ENCODE measurements around the gene MYL10. TPM values are rescaled to one million over a fixed set of nuclear protein-coding genes. Genes with fewer than 3 reads are reported as not detected.

Gene MYL10
- total RNA-seq, 1 donor from 2014 or later = not detected

- no peaks in the 10 kb centered on the region for H3K27me3 ChIP-seq
- no peak overlapping the region for H3K27ac ChIP-seq
- H3K4me1 ChIP-seq = no peaks in the 10 kb centered on the region
- intact Hi-C loops (cut with DNase I) = no loop called here
- H3K36me3 ChIP-seq = no peaks in the 10 kb centered on the region
- no peak overlapping the region for H3K4me3 ChIP-seq
- no peaks in the 10 kb centered on the region for H3K9me3 ChIP-seq
- DNase-seq (ENCODE audit: extremely low spot score in 2 of 2) = no peak
- no peak for TF ChIP-seq POLR2AphosphoS5 (IDR thresholded peaks at IDR 0.05; ENCODE audit: insufficient read depth in 1 of 2, low read depth in 1 of 2)
- TF ChIP-seq POLR2A (IDR thresholded peaks at IDR 0.05) = no peak
- TF ChIP-seq, protein P1, sequence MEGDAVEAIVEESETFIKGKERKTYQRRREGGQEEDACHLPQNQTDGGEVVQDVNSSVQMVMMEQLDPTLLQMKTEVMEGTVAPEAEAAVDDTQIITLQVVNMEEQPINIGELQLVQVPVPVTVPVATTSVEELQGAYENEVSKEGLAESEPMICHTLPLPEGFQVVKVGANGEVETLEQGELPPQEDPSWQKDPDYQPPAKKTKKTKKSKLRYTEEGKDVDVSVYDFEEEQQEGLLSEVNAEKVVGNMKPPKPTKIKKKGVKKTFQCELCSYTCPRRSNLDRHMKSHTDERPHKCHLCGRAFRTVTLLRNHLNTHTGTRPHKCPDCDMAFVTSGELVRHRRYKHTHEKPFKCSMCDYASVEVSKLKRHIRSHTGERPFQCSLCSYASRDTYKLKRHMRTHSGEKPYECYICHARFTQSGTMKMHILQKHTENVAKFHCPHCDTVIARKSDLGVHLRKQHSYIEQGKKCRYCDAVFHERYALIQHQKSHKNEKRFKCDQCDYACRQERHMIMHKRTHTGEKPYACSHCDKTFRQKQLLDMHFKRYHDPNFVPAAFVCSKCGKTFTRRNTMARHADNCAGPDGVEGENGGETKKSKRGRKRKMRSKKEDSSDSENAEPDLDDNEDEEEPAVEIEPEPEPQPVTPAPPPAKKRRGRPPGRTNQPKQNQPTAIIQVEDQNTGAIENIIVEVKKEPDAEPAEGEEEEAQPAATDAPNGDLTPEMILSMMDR (IDR thresholded peaks at IDR 0.05) = no peak
These were observed 3.5 kb upstream of the MYL10 start for GRCh38 chr7:101632641-101633040.

DNA sequence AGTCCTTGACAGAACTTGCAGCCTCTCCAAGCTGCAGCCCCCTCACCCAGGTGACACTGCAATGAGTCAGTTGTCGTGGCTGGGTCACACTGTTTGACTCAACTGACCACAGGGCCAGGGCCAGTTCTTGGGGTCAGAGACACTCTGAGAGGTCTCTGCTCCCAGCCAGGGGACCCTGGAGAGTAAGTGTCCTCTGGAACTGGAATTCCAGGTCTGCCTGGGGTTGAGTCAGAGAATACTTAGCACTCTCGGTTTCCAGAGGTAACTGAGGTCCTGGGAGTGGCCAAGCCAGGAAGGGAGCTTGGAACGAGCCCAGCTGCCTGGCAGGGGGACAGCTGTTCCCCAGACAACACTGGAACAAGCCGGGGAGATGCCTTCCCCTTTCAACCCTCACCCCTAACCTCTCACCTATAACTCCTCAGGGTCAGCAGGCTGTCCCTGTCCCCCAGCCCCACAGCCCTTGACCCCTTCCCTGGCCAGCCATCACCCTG is 2.2 kb upstream of the MYL10 start:
- Histone ChIP-seq H3K27ac (no peak overlapping the region), H3K4me3 (no peak overlapping the region)

DNA sequence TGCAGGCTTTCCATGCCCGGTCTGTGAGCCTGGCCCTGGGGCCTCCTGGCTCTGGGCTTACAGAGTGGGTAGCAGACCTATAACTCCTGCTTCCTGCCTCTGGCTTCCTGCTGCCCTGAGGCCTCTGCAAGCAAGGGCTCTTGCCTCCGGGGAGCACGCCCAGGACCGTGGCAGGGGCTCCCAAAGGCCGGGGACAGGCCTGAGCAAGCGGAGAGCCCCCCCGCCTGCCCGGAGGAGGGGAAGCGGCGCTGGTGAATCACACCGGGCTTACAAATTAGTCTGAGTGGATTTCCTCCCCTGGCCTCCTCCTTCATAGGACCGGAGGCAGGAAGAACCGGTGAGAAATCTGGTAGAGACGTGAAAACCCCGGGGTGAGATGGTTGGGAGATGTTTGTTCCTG is 1.5 kb upstream of the MYL10 start:
- intact Hi-C loops (cut with DNase I) = no loop called here
- no peaks in the 10 kb centered on the region for H3K36me3 ChIP-seq
- H3K4me3 ChIP-seq = no peak overlapping the region
- no peaks in the 10 kb centered on the region for H3K9me3 ChIP-seq
- H3K27ac ChIP-seq = no peak overlapping the region
- no peaks in the 10 kb centered on the region for H3K4me1 ChIP-seq
- DNase-seq (ENCODE audit: extremely low spot score in 2 of 2) = no peak
- no peaks in the 10 kb centered on the region for H3K27me3 ChIP-seq
- TF ChIP-seq, protein P1 (IDR thresholded peaks at IDR 0.05) = no peak
- TF ChIP-seq POLR2AphosphoS5 (IDR thresholded peaks at IDR 0.05; ENCODE audit: insufficient read depth in 1 of 2, low read depth in 1 of 2) = no peak
- no peak for TF ChIP-seq POLR2A (IDR thresholded peaks at IDR 0.05)

More for the DNA sequence above, 2.2 kb upstream of the MYL10 start:
- Histone ChIP-seq H3K9me3 (no peaks in the 10 kb centered on the region), H3K36me3 (no peaks in the 10 kb centered on the region), H3K4me1 (no peaks in the 10 kb centered on the region), H3K27me3 (no peaks in the 10 kb centered on the region)
- TF ChIP-seq POLR2AphosphoS5 (IDR thresholded peaks at IDR 0.05; ENCODE audit: insufficient read depth in 1 of 2, low read depth in 1 of 2) = no peak
- TF ChIP-seq POLR2A (IDR thresholded peaks at IDR 0.05) = no peak
- TF ChIP-seq, protein P1 (IDR thresholded peaks at IDR 0.05) = no peak
- no peak for DNase-seq (ENCODE audit: extremely low spot score in 2 of 2)
- intact Hi-C loops (cut with DNase I) = no loop called here

DNA sequence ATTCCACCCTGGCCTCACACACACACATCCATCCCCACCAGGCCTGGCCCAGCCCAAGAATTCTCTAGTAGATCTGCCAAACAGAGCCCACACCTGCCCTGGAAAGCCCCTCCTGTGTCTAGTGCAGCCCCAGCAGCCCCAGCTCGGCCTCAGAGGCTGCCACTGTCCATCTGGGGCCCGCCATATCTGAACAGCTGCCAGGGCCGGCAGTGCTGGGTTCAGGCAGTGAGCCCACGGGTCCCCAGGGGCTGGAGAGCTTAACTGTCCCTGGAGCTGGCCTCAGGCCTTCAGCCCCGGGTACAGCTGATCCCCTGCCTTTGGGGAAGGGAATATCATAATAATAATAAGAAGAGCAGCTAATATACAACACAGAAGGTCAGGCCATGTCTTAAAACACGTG is 574 bp downstream of the MYL10 start:
- TF ChIP-seq POLR2A (IDR thresholded peaks at IDR 0.05) (no peak), POLR2AphosphoS5 (IDR thresholded peaks at IDR 0.05; ENCODE audit: insufficient read depth in 1 of 2, low read depth in 1 of 2) (no peak)
- TF ChIP-seq, protein P1 (IDR thresholded peaks at IDR 0.05) = no peak
- no peak overlapping the region for H3K27ac ChIP-seq
- H3K4me1 ChIP-seq = no peaks in the 10 kb centered on the region
- H3K4me3 ChIP-seq = no peak overlapping the region
- H3K27me3 ChIP-seq = no peaks in the 10 kb centered on the region
- no peak for DNase-seq (ENCODE audit: extremely low spot score in 2 of 2)
- H3K36me3 ChIP-seq = no peaks in the 10 kb centered on the region
- H3K9me3 ChIP-seq = no peaks in the 10 kb centered on the region
- intact Hi-C loops (cut with DNase I) = no loop called here

- H3K27me3 ChIP-seq = no peaks in the 10 kb centered on the region
- H3K4me3 ChIP-seq = no peak overlapping the region
- no peak overlapping the region for H3K27ac ChIP-seq
- intact Hi-C loops (cut with DNase I) = no loop called here
- H3K36me3 ChIP-seq = no peaks in the 10 kb centered on the region
- TF ChIP-seq POLR2AphosphoS5 (IDR thresholded peaks at IDR 0.05; ENCODE audit: insufficient read depth in 1 of 2, low read depth in 1 of 2) (no peak), POLR2A (IDR thresholded peaks at IDR 0.05) (no peak)
- TF ChIP-seq, protein P1 (IDR thresholded peaks at IDR 0.05) = no peak
- no peaks in the 10 kb centered on the region for H3K4me1 ChIP-seq
- no peak for DNase-seq (ENCODE audit: extremely low spot score in 2 of 2)
- no peaks in the 10 kb centered on the region for H3K9me3 ChIP-seq
These were observed 2.3 kb downstream of the MYL10 start for GRCh38 chr7:101626758-101627157.
